Measurements from ENCODE around the gene ANKRD44.

ANKRD44 gene

GRCh38 chr2:197102231-197102630 lies 208.3 kb downstream of the ANKRD44 start:
- no peak for DNase-seq

- no peak for DNase-seq
Observed at GRCh38 chr2:197101519-197101918, 209.1 kb downstream of the ANKRD44 start.

DNA sequence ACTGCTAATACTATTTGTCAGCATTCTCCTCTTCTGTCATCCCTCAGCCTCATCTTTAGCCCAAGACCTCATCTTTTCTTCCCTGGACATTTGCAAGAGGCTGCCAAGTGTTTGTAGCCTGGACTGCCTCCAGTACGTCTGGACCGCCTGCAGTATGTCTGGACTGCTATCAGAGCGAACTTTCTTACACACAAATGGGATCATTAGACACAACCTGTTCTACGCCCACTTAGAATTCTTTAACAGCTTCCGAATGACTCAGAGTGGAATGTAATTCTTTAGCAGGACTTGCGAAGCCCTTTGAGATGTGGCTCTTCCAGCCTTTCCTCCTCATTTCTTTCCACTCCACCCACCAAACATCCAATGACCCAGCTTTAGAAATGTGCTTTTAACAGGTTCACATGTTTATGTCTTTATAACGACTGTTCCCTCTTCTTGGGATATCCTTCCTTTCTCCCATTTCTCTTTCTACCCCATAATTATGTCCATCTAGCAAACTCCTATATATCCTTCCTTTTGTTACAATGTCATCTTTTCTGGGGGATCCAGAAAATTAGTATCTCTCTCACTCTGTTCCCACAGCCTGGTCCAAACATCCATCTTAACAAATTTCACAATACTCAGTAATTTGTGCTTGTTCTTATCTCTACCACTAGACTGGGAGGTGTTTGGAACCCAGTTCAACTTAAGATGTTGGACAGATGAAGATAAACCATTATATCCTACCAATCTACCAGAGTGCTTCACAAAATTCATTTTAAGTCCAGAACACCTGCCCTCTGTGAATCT lies 212.8 kb downstream of the ANKRD44 start:
- DNase-seq: no peak

- DNase-seq: no peak
Observed at GRCh38 chr2:197096649-197097048, 213.9 kb downstream of the ANKRD44 start.

- DNase-seq: no peak
Observed at GRCh38 chr2:197092431-197092830, 218.1 kb downstream of the ANKRD44 start.

GRCh38 chr2:197090742-197091367 lies 219.7 kb downstream of the ANKRD44 start:
- DNase-seq: no peak

DNA sequence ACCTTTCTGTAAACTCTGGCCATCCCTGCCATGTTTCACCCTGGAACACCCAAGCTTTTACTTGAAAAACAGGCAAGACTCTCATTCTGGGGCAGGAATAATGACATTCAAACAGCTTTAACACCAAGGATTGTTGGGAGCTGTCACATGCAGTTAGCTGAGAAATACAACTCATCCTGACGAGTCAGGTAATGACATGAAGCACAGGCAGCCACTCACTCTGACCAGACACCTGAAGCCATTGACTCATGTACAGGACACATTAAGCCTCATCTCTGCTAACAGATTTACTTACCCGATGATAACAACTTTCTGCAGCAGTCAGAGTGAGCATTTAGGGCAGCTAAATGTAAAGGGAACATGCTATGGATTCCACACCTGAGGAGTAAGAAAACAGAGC lies 220.9 kb downstream of the ANKRD44 start:
- DNase-seq: no peak

DNA sequence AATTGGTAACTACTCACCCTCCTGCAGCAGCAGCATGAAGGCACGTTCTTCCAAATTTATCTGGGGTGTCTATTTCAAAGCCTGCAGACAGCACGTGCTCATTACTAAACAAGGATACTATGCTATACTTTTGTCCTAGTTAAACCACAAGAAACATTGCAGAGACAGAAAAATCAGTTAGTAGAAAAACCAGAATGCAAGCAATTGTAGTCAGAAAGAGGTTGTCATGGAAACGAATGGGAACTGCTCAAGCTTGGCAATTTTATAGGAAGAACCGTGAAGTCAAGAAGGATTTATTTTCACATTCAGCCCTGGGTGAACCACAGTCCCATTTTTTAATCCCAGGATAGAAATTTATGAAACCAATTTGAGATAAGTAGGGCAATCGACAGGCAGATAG lies 221.9 kb downstream of the ANKRD44 start:
- DNase-seq: no peak

GRCh38 chr2:197086500-197086899 lies 224.1 kb downstream of the ANKRD44 start:
- DNase-seq: no peak

DNA sequence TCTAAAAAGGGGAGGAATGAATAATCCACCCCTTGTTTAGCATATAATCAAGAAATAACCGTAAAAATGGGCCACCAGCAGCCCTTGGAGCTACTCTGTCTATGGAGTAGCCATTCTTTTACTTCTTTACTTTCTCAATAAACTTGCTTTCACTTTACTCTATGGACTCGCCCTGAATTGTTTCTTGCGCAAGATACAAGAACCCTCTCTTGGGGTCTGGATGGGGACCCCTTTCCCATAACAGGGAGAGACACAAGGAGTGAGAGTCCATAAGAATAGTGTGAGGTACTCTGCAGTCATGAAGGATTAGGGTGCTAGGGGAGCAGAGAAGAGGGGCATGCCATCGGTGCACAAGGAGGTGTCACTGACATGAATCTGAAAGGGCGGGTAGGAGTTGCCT lies 224.9 kb downstream of the ANKRD44 start:
- DNase-seq: no peak

- no peak for DNase-seq
Observed at GRCh38 chr2:197081294-197081693, 229.3 kb downstream of the ANKRD44 start.

DNA sequence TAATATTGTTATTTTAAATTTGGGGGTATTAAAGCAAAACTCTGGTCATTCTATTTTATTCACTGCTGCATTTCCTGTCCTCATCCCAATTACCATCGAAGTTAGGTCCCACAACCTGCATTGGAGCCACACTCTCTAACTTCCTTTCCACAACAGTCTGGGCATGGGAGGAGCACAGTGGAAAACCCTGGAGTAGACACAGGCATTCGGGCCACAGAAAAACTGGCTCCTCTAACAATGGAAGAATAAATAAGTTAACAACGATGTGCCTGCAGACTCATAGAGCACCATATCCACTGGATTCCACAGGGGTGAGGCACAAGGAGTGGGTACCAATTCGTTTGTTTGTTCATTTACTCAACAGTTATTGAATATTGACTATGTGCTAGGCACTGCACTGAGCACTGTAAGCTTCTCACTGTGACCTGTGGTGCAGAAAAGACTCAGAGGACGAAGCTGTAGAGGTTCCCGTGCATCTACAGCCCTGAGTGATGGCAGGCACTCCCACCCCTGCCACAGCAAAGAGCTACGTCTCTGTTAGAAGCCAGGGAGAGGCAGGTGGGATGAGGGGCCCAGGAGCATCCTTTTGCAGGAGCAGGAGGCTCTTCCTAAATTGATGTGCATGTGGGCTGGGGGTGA lies 229.9 kb downstream of the ANKRD44 start:
- DNase-seq: no peak

DNA sequence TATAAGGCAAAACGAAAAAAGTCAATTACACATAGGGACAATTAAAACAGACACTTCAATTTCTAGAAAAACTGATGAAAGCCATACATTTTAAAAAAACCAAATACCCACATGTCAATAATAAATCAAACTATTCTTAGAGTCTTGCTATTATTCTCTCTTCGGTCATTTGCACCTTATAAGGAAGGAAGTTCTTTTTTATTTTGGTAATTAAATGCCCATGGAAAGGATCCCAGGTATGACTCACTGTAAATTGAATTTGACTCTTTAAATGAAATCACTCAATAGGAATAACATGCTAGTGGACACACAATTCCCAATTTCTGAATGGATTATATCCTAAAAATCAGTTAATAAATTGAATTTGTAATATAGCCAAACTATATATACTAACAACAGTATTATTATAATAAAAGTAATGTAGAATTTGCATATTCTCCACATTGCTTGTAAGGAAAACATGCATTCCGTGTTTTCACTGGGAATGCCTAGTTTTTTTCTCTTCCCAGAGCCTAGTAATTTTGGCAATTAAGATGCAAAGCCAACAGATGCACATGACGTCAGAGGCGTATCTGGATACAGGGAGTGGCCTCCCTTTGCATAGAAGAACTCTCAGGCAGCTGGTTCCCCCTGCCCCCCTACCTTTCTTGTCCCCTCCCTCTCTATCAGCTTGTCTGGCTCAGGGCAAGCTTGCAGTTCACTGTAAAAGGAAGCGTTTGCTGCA lies 230.6 kb downstream of the ANKRD44 start:
- no peak for DNase-seq

GRCh38 chr2:197079414-197079813 lies 231.2 kb downstream of the ANKRD44 start:
- no peak for DNase-seq

DNA sequence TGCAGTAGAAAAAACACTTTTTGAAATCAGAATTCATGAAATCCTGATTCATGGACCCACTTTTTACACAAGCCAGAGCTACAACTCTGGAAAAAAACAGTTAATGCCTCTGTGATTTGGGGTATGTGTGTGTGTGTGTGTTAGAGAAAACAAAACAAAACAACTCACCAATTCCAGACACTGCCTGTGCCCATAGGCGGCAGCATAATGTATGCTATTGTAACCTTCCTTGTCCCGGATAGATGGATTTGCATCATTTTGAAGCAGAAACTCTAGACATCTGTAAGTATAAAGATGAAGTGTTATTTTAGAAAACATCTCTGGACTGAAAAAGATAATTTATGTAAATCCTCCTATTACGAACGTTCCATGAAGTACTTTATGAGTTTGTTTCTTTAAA lies 232.0 kb downstream of the ANKRD44 start:
- no peak for DNase-seq

- no peak for DNase-seq
Observed at GRCh38 chr2:197077336-197077735, 233.2 kb downstream of the ANKRD44 start.

DNA sequence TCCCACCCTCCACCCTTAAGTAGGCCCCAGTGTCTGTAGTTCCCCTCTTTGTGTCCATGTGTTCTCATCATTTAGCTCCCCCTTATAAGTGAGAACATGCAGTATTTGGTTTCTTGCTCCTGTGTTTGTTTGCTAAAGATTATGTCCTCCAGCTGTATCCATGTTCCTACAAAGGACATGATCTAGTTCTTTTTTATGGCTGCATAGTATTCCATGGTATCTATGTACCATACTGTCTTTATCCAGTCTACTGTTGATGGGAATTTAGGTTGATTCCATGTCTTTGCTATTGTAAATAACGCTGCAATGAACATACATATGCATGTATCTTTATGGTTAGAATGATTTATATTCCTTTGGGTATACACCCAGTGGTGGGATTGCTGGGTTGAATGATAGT lies 233.9 kb downstream of the ANKRD44 start:
- no peak for DNase-seq

DNA sequence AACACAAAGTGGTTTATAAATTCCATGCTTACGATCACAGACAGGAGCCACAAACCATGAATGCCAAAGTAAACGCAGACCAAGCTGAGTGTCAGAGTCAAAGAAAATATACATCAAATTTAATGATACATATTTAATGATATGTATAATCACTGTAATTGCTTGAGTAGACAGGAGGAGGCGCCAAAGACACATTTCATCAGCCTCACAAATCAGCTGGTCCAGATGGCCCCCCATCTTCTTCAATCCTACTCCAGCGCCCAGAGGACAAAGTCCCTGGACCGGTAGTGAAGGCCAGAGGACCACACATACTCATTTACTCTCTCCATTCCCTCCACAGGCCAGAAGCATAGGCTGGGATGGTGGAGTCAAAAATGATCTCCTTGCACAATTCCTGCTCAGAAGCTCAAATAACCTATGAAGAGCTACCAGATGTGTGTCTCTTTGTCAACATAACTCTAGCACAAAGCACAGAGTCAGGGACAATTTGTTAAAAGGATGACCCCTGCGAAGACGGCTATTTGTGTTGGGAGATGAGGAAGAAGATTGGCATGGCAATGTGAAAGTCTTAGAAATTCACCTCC lies 234.7 kb downstream of the ANKRD44 start:
- DNase-seq: no peak

DNA sequence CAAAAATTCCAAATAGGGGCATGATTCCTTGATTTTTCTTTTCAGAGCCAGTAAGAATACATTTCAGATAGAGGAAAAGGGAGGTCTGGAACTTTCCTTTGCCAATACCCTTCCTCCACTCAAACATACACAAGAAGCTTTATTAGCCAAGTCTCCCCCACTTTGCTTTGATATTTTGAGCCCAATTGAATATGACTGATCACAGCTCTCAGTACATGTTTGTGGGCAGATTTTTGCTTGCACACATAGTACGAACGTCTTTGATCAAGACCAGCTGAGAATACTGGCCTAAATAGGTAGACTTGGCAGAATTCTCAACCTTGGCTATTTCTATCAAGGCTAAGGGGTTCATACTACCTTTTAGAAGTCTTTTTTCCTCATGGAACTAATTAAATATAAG lies 235.3 kb downstream of the ANKRD44 start:
- DNase-seq: no peak

DNA sequence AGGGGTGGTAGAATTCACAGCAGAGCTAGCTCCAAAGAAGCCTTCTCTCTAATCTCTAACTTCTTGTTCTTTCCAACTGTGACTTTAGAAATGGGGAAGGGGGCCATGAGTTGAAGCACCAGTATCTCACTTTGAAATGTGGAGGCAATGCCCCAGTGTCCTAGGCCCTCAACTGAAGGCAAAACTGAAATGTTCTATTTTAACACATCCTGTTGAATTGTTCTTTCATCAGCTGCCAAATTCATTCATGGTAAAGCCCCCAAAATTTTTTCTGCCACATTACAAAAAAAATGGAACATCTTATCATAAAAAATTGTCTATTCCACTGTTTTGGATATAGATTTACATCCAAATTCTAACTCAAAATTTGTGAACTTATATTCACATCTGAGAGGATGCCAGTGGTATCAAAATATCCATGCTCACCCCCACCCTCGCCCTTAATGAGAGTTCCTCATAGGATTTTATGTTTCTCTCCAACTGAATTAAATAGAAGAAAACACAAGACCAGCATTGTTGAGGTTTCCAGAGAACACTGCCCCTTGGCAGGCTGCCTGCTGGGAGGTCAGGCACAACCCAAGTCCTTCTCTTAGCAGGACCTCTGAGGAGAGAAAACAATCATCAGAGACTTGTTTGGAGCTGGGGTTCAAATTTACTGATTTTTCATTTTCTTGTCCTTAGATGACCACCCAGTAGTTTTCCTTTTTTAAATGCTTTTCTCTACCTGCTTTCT lies 236.7 kb downstream of the ANKRD44 start:
- no peak for DNase-seq

DNA sequence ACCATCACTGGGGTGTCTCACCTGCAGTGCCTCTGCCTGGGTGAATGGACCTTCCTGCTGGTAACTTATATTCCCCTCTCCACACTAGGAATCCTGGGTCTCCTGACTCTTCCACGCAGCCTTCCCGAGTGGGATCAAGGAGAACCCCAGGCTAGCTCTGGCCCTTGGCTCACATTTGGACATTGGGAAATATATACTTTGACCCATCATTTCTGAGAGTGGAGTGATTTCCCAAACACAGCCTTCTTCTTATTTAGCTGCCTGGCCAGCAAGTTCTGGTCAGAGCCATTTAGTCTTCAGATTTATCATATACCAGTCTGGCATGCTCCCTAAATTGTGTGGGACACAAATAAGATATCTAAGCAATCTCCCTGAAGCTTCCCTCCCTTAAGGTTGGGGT lies 237.3 kb downstream of the ANKRD44 start:
- DNase-seq: no peak

DNA sequence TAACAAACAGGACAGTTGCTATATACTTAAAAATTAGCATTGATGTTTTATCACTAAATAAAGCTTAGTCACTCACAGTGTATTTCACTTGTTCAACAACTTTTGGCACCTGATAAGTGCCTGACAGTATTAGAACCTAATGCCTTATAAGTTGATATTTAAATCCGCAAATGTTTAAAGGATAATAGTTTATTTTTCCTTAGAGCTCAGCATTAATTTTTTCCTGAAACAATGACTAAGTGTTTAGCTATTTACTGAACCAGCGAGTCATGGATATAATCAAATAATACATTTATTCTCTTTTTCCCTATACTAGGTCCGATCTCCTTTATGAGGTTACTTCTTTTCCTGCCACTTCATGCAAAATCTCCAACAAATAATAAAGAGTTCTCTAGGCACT lies 238.0 kb downstream of the ANKRD44 start:
- DNase-seq: no peak
